HCT116 (cell line): ENCODE results near the gene PIPOX. TPM values are rescaled to one million over a fixed set of nuclear protein-coding genes. Genes with fewer than 3 reads are reported as not detected.

Experiments used
- ATAC-seq: fragments of 200-7000 bp; cut with Tn5 transposase; 2 replicates; pipeline ENCODE4 v1.9.1; 2020; ENCODE audit warnings: mild to moderate bottlenecking, moderate library complexity
- BruUV-seq: library from RNA; stranded (reverse); fragments of 400-500 nt; replicated peaks from 2 replicates; lab custom pipeline; 2021; lab: Mats Ljungman, UMichigan
- CTCF ChIA-PET: fragments of 300-600 bp; sonication (Branson Sonifier 250); formaldehyde crosslinking; loops from one replicate; lab custom pipeline; 2021; ENCODE audit warnings: antibody characterized with exemption; lab: Charles Lee
- POLR2A ChIA-PET: fragments of 300-600, 350-600 bp; sonication (Branson Sonifier 250); formaldehyde crosslinking; loops from one replicate; lab custom pipeline; 2021; ENCODE audit warnings: antibody characterized with exemption; lab: Charles Lee
- RAD21 ChIA-PET, 2 experiments: fragments of 300-600 bp; sonication (Branson Sonifier 250); formaldehyde crosslinking; loops; one replicate each; lab custom pipeline; 2023; ENCODE audit warnings: low total read pairs in 2 of 2; ENCODE audit not compliant: uncharacterized antibody in 2 of 2, unreplicated experiment in 2 of 2, low non-redundant PET in 1 of 2; lab: Charles Lee
- DNase-seq: peaks from one replicate; pipeline ENCODE4 v3.0.0-alpha.2; 2010; ENCODE audit warnings: low read depth, low spot score
- H2AFZ ChIP-seq: fragments of 200-600 bp; shearing (Covaris generic), sonication (generic); 2 replicates; pipeline ENCODE4 v1.6.1; 2017; ENCODE audit warnings: low read depth, mixed run types, mixed read lengths, antibody characterized with exemption, low read length; ENCODE audit not compliant: poor library complexity, severe bottlenecking
- H3K27ac ChIP-seq: 2 replicates; pipeline ENCODE4 v1.5.1; 2012; ENCODE audit warnings: low read depth, low read length
- H3K27me3 ChIP-seq: fragments of 200-600 bp; sonication (generic); 2 replicates; pipeline ENCODE4 v1.6.1; 2016; ENCODE audit warnings: mixed run types, low read length, mixed read lengths; ENCODE audit not compliant: insufficient read depth
- H3K36me3 ChIP-seq, 2 experiments: fragments of 200-500 bp in 1 of 2; fragments of 200-600 bp in 1 of 2; sonication (Bioruptor generic) in 1 of 2; sonication (generic) in 1 of 2; 2 replicates each; pipeline versions ENCODE4 v1.5.1 to v1.6.1; 2014 to 2016; ENCODE audit warnings: low read length in 2 of 2, inconsistent platforms in 1 of 2, mixed read lengths in 1 of 2, mixed run types in 1 of 2; ENCODE audit not compliant: insufficient read depth in 2 of 2, control insufficient read depth in 1 of 2
- H3K4me1 ChIP-seq, 2 experiments: fragments of 200-600 bp in 1 of 2; sonication (generic) in 1 of 2; 2 replicates each; pipeline versions ENCODE4 v1.5.1 to v1.6.1; 2012 to 2017; ENCODE audit warnings: low read length in 2 of 2, inconsistent platforms in 1 of 2, mild to moderate bottlenecking in 1 of 2, mixed read lengths in 1 of 2, mixed run types in 1 of 2, moderate library complexity in 1 of 2; ENCODE audit not compliant: insufficient read depth in 2 of 2, control insufficient read depth in 1 of 2
- H3K4me2 ChIP-seq: fragments of 200-600 bp; sonication (generic); 2 replicates; pipeline ENCODE4 v1.6.1; 2017; ENCODE audit warnings: mixed run types, low read length, mixed read lengths
- H3K4me3 ChIP-seq, 2 experiments: fragments of 200-600 bp in 1 of 2; sonication (generic) in 1 of 2; replicated peaks in 1 of 2; 2 replicates each; pipeline ENCODE4 v1.5.1; 2011 to 2016; ENCODE audit warnings: low read length in 2 of 2, control low read depth in 1 of 2, low read depth in 1 of 2, mild to moderate bottlenecking in 1 of 2, mixed read lengths in 1 of 2, mixed run types in 1 of 2
- H3K79me2 ChIP-seq: fragments of 200-600 bp; sonication (generic); 2 replicates; pipeline ENCODE4 v1.6.1; 2017; ENCODE audit warnings: mild to moderate bottlenecking, mixed run types, low read length, moderate library complexity, mixed read lengths; ENCODE audit not compliant: insufficient read depth
- H3K9ac ChIP-seq: fragments of 200-600 bp; sonication (generic); 2 replicates; pipeline ENCODE4 v1.6.1; 2016; ENCODE audit warnings: low read length, mixed read lengths
- H3K9me2 ChIP-seq: fragments of 200-600 bp; sonication (generic), shearing (Covaris generic); 2 replicates; pipeline ENCODE4 v1.6.1; 2017; ENCODE audit warnings: mixed run types, mild to moderate bottlenecking, moderate library complexity; ENCODE audit not compliant: insufficient read depth
- H3K9me3 ChIP-seq, 2 experiments: fragments of 200-500 bp in 1 of 2; fragments of 200-600 bp in 1 of 2; sonication (Bioruptor generic) in 1 of 2; sonication (generic) in 1 of 2; 2 replicates each; pipeline ENCODE4 v1.6.1; 2014 to 2017; ENCODE audit warnings: low read length in 2 of 2, mixed read lengths in 2 of 2, inconsistent platforms in 1 of 2, low read depth in 1 of 2, mild to moderate bottlenecking in 1 of 2, mixed run types in 1 of 2, moderate library complexity in 1 of 2; ENCODE audit not compliant: control insufficient read depth in 1 of 2, insufficient read depth in 1 of 2
- H4K20me1 ChIP-seq: fragments of 200-600 bp; sonication (generic), shearing (Covaris generic); 2 replicates; pipeline ENCODE4 v1.6.1; 2017; ENCODE audit warnings: mixed run types, mild to moderate bottlenecking, moderate library complexity; ENCODE audit not compliant: insufficient read depth
- CEBPB ChIP-seq: IDR thresholded peaks from 2 replicates; pipeline ENCODE4 v1.6.1; 2012; ENCODE audit warnings: low read depth
- EGR1 ChIP-seq: IDR thresholded peaks from 2 replicates; pipeline ENCODE4 v1.6.1; 2012; ENCODE audit warnings: low read depth
- EZH2 ChIP-seq: fragments of 200-600 bp; sonication (generic); IDR thresholded peaks from 2 replicates; pipeline ENCODE4 v1.6.1; 2017; ENCODE audit warnings: antibody characterized with exemption, mixed run types
- JUND ChIP-seq: IDR thresholded peaks from 2 replicates; pipeline ENCODE4 v1.6.1; 2012
- POLR2A ChIP-seq: IDR thresholded peaks from 2 replicates; pipeline ENCODE4 v1.7.0; 2011; ENCODE audit warnings: borderline replicate concordance; ENCODE audit not compliant: insufficient read depth, insufficient read length; ENCODE audit errors: extremely low read depth
- POLR2AphosphoS5 ChIP-seq: IDR thresholded peaks from 2 replicates; pipeline ENCODE4 v1.6.1; 2011; ENCODE audit warnings: mild to moderate bottlenecking, low read depth, low read length, moderate library complexity
- RAD21 ChIP-seq: IDR thresholded peaks from 2 replicates; pipeline ENCODE4 v1.6.1; 2012; ENCODE audit warnings: low read depth, mild to moderate bottlenecking
- SRF ChIP-seq: IDR thresholded peaks from 2 replicates; pipeline ENCODE4 v1.6.1; 2012; ENCODE audit warnings: low read depth
- TCF7L2 ChIP-seq: IDR thresholded peaks from 2 replicates; pipeline ENCODE4 v1.7.0; 2011; ENCODE audit warnings: borderline replicate concordance, inconsistent platforms; ENCODE audit not compliant: insufficient read depth, insufficient read length; ENCODE audit errors: extremely low read depth
- ZFX ChIP-seq: fragments of 450-650 bp; IDR thresholded peaks from 2 replicates; pipeline ENCODE4 v1.6.1; 2017
- ZNF274 ChIP-seq: fragments of 200-500 bp; sonication (Bioruptor generic); IDR thresholded peaks from 2 replicates; pipeline ENCODE4 v1.6.1; 2014; ENCODE audit warnings: mild to moderate bottlenecking, low read depth, low read length, inconsistent platforms
- intact Hi-C: fragments of 100-400 bp; cut with micrococcal nuclease; formaldehyde crosslinking; loops from 2 replicates; pipeline ENCODE4 v1.10.0; 2022
- total RNA-seq: library from RNA; stranded (reverse); gene quantifications from one replicate; pipeline ENCODE4 v1.2.1, GENCODE V29; 2021; ENCODE audit not compliant: unreplicated experiment
- TF ChIP-seq, protein P1 (sequence below): IDR thresholded peaks from 2 replicates; pipeline ENCODE4 v1.6.1; 2012; ENCODE audit warnings: low read depth
- TF ChIP-seq, protein P2 (sequence below): IDR thresholded peaks from 2 replicates; pipeline ENCODE4 v1.6.1; 2012

The PIPOX gene
- total RNA-seq, 1 experiment from 2014 or later, result 1.8 TPM

DNA sequence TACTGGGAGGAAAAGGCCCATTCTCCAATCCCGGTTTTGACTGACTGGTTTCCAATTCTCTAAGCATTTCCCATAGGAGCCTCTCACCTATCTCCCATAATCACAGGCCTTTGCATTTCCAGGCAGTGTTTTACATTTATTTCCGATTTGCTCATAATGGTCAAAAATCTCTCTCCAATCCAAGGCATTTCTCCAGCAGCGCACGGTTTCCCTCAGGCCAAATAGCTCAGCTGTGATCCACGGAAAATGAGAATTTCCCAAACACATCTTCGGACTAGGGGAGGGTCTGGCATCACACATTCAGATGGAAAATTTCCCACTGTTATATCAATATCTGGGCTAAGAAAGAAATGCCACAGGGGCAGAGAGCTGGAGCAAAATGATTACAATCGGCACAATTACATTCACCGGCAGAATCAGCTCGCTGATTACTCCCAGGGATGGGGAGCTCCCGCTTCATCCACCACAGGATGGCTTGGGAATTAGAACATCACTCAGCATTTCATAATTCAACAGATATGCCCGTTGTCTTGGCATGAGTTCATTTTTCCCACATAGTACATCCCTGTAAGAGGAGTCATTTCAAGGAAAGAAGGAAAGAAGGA, 6.7 kb downstream of the PIPOX start:
- Histone ChIP-seq H3K79me2 (no peaks in the 10 kb centered on the region), H3K27me3 (peaks cover 9% of the 10 kb centered on the region; the same call in 1 of the 2 replicates), H4K20me1 (no peaks in the 10 kb centered on the region), H3K9me3 (no peaks in the 10 kb centered on the region), H3K9me2 (no peaks in the 10 kb centered on the region), H3K27ac (no peak overlapping the region), H3K4me2 (no peak overlapping the region), H3K36me3 (no peaks in the 10 kb centered on the region), H3K4me3 (no peak overlapping the region), H3K4me1 (no peaks in the 10 kb centered on the region), H3K9ac (no peak overlapping the region), H2AFZ (no peak overlapping the region)
- no peak for DNase-seq
- CTCF ChIA-PET, result interaction anchor here (1.4 kb wide), 1 partner anchor 67 kb away, joined by 3 read pairs; no protein-coding TSS in a partner anchor
- BruUV-seq, result no TSS peak
- TF ChIP-seq ZNF274, result no peak
- no peak for TF ChIP-seq SRF
- TF ChIP-seq, protein P1, sequence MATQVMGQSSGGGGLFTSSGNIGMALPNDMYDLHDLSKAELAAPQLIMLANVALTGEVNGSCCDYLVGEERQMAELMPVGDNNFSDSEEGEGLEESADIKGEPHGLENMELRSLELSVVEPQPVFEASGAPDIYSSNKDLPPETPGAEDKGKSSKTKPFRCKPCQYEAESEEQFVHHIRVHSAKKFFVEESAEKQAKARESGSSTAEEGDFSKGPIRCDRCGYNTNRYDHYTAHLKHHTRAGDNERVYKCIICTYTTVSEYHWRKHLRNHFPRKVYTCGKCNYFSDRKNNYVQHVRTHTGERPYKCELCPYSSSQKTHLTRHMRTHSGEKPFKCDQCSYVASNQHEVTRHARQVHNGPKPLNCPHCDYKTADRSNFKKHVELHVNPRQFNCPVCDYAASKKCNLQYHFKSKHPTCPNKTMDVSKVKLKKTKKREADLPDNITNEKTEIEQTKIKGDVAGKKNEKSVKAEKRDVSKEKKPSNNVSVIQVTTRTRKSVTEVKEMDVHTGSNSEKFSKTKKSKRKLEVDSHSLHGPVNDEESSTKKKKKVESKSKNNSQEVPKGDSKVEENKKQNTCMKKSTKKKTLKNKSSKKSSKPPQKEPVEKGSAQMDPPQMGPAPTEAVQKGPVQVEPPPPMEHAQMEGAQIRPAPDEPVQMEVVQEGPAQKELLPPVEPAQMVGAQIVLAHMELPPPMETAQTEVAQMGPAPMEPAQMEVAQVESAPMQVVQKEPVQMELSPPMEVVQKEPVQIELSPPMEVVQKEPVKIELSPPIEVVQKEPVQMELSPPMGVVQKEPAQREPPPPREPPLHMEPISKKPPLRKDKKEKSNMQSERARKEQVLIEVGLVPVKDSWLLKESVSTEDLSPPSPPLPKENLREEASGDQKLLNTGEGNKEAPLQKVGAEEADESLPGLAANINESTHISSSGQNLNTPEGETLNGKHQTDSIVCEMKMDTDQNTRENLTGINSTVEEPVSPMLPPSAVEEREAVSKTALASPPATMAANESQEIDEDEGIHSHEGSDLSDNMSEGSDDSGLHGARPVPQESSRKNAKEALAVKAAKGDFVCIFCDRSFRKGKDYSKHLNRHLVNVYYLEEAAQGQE, result no peak
- no peak for TF ChIP-seq POLR2A
- no peak for TF ChIP-seq EZH2
- no peak for TF ChIP-seq CEBPB
- TF ChIP-seq RAD21, result no peak
- TF ChIP-seq, protein P2, sequence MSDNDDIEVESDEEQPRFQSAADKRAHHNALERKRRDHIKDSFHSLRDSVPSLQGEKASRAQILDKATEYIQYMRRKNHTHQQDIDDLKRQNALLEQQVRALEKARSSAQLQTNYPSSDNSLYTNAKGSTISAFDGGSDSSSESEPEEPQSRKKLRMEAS, result no peak
- TF ChIP-seq JUND, result no peak
- TF ChIP-seq POLR2AphosphoS5, result no peak
- TF ChIP-seq EGR1, result no peak
- no peak for TF ChIP-seq ZFX
- TF ChIP-seq TCF7L2, result no peak
- intact Hi-C loops, result no loop called here
- RAD21 ChIA-PET, result no interaction called here
- ATAC-seq, result no peak
- POLR2A ChIA-PET, result no interaction called here
